ENCODE measurements around the gene DNAJA1.
"Not testable (repeated sequence)": the region's sequence is repeated elsewhere in the genome, so short reads cannot be mapped to it uniquely, and the experiment has no call there.

The DNAJA1 gene

GRCh38 chr9:33082538-33083326 lies 57.7 kb downstream of the DNAJA1 start:
- DNase-seq, result no peak

GRCh38 chr9:33085672-33086071 lies 60.6 kb downstream of the DNAJA1 start:
- not testable (repeated sequence) for DNase-seq

Data from NCI-H2227 treated with DMSO at 0.1 percent for 48 hours (cell line).